ENCODE measurements around the gene TRIM24.

Gene TRIM24

DNA sequence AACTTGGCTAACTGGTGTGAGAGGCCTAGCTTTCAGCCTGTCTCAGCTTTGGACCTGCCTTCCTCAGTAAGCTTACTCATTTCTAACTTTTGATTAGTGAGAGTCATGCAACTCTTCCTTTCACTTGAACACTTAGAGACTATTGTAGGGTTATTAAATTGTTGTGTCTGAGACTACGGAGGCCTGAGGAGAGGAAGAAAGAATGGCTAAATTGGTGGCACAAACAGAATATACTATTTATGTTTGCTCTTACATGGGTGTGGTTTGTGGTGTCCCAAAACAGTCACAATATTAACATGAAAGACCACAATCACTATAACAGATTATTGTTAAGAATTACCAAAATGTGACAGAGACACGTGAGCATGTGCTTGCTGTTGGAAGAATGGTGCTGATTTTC is 82.1 kb downstream of the TRIM24 start:
- DNase-seq, result no peak

GRCh38 chr7:138543739-138544138 is 83.7 kb downstream of the TRIM24 start:
- no peak for DNase-seq

GRCh38 chr7:138545123-138545522 is 85.1 kb downstream of the TRIM24 start:
- no peak for DNase-seq

- no peak for DNase-seq
Measured at GRCh38 chr7:138546064-138546619, 86.1 kb downstream of the TRIM24 start.

DNA sequence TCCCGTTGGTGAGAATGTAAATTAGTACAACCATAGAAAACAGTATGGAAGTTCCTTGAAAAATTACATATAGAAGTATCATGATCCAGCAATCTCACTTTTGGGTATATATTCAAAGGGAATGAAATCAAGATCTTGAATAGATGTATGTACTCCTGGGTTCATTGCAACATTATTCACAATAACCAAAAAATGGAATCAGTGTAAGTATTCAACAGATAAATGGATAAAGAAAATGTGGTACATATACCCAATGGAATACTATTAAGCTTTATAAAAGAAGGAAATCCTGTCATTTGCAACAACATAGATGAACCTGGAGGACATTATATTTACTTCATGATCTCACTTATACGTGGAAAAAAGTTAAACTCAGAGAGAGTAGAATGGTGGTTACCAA is 86.8 kb downstream of the TRIM24 start:
- no peak for DNase-seq

DNA sequence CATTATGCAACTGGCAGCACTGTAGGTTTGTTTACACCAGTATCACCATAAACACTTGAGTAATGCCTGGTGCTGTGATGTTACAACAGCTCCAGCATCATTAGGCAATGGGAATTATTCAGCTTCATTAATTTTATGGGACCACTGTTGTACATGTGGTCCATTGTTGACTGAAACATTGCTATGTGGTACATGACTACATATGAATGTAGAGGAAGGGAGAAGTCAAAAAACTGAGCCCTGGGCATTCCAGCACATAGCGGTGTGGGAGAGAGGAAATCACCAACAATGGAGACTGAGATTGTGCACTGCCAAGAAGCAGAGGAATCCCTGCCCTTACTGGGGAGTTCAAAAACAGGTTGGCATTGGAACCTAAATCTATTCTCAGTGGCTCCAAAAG is 89.0 kb downstream of the TRIM24 start:
- no peak for DNase-seq

DNA sequence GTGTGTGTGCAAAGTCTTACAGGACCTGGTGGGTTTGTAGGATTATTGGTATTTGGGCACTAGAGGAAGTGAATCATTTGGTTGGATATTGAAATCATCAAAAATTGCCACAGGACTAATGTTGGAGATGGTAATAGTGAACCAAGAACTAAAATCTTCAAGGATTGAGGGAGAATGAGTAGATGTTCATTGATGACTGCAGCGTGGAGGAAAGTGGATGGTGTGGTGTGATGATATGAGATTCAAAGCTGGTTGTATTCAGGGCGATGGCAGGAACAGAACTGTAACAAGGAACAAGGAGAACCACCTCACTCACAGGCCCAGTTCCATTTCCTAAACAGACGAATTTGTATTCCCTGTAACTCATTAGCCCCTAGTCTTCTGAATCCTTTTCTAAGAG is 90.3 kb downstream of the TRIM24 start:
- no peak for DNase-seq

DNA sequence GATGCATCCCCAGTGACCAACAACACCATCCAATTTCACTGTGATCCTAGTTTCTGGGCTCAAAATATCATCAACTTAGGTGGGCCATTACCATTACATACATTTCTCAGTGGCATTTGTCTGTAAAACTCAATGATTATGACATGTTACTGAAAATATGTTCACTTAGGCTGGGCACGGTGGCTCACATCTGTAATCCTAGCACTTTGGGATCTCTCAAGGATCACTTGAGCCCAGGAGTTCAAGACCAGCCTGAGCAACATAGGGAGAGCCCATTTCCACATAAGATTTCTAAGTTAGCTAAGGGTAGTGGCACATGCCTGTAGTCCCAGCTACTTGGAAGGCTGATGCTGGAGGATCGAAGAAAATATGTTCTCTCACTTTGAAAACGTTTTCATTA is 91.0 kb downstream of the TRIM24 start:
- DNase-seq, result no peak

DNA sequence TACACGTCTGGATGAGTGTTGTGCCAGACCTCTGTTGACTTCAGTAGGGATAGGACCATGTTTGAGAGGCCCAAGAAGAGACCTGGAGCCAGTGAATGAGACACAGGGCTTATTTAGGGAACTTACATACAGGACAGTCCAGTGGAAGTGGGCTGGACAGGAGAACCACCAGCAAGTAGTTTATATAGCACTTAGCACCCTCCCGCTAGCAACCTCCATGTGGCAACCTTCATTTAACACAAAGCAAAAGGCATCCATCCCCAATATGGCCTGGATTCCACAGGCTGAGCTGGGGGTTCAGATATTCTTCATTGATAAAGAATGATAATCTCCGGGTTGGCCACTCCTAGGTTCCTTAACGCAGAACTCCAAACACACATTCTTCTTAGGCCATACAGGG is 93.7 kb downstream of the TRIM24 start:
- DNase-seq, result no peak

DNA sequence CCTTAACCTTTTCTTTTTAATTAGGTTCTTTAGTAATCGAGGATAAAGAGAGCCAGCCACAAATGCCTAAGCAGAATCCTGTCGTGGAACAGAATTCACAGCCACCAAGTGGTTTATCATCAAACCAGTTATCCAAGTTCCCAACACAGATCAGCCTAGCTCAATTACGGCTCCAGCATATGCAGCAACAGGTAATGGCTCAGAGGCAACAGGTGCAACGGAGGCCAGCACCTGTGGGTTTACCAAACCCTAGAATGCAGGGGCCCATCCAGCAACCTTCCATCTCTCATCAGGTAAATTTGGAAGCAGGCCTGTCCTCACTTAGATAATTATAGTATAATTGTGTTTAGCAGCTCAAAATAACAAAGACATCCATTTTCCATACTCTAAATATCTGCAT is 94.6 kb downstream of the TRIM24 start:
- DNase-seq, result no peak

DNA sequence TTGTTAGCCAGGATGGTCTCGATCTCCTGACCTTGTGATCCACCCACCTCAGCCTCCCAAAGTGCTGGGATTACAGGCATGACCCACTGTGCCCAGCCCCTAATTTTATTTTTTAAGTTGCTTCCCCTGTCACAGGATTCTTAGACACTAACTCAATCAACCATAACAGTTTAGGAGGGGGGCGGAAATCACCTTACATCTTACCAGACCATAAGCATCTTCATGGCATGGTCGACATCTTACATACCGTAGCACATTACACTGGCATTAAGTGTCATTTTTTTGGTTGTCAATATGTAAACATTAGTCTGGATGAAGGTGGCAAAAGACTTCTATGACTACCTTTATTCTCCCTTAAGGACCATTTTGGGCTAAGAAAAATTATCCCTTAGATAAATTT is 95.6 kb downstream of the TRIM24 start:
- DNase-seq, result no peak

- DNase-seq, result no peak
Measured at GRCh38 chr7:138556771-138557484, 96.9 kb downstream of the TRIM24 start.

DNA sequence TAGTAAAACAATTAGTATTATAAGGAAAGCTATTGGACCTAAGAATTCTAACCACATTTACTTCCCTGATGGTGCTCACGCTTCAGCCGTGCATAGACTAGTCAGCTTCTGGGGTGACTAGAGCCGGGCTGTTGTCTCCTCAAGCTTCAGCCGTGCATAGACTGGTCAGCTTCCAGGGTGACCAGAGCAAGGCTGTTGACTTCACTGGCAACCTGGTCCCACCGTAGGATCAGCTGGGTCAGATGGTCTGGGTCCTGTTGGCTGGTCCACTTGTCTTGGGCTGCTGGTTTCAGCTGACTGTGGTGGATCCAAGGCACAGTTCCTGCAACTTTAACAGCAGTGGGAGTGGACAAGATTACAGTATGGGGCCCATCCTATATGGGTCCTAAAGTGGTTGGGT is 99.4 kb downstream of the TRIM24 start:
- DNase-seq, result no peak

GRCh38 chr7:138563808-138564207 is 103.7 kb downstream of the TRIM24 start:
- DNase-seq, result no peak

DNA sequence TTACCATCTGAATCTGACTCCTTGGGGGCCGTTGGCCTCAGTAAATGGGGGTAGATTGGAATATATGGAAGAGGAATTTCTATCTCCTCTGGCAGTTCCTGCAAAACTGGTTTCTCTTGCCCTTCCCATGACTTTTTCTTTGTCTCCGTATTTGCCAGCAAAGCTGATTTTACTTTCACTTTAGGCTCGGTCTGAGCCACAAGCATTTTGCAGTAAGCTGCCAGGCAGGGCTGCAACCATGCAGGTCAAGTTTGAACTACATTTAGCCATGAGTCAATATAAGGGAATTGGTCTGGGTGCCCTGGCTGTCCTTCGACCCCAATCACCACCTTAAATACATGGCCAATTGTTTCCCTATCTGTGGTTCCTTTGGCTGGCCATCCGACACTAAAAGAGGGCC is 104.3 kb downstream of the TRIM24 start:
- DNase-seq, result no peak

GRCh38 chr7:138565071-138565450 is 105.0 kb downstream of the TRIM24 start:
- no peak for DNase-seq

DNA sequence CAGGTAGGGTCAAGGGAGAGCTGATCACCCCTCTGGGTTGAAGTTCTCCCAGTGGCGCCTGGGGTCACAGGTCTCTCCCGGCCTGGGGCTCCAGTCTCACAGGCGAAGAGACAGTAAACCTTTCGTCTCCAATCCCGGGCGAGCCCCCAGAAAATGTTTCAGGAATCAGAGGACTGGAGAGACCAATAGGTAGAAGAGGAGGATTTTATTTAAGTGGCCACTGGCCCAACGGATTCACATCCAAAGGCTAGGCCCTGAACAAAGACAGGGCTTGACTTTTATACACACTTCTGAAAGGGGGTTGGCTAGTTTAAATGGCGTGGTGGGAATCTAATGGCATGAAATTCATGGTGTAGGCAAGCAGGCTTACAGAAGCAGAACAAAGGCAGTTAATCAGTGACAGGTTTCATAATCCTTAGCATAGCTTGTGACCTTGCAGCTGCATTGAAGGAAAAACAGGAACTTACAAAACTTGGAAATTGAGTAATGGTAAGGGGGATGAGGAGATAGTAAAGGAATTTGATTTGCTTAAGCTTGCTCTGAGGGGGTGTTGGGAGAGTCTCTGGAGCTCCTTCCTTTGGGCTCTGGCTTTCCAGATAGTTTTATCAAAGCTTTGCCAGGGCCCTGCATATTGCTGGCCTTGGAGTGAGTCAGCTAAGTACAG is 105.5 kb downstream of the TRIM24 start:
- DNase-seq, result no peak

GRCh38 chr7:138568655-138569054 is 108.6 kb downstream of the TRIM24 start:
- DNase-seq, result no peak

GRCh38 chr7:138569418-138569817 is 109.4 kb downstream of the TRIM24 start:
- no peak for DNase-seq

DNA sequence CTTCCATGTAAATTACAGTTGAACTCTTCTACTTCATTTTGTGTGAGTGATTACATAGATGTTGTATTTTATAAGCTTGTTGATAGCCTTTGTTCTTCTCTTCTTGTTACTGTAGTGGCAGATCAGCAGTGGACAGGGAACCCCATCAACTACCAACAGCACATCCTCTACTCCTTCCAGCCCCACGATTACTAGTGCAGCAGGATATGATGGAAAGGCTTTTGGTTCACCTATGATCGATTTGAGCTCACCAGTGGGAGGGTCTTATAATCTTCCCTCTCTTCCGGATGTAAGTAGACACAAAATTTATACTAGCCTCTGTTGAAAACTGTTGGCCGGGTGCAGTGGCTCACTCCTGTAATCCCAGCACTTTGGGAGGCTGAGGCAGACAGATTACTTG is 110.7 kb downstream of the TRIM24 start:
- DNase-seq, result no peak

DNA sequence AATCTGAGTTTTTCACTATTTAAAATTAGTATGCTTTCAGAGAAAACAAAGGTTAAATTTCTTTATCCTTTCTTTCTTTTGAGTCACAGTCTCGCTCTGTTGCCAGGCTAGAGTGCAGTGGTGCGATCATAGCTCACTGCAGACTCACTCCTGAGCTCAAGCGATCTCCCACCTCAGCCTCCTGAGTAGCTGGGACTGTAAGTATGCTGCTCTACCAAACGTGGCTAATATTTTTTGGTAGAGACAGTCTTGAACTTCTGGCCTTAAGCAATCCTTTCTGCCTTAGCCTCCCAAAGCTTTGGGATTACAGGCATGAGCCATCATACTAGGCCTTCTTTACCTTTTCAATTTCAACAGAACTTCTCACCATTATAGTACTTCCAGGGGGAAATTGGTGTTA is 113.7 kb downstream of the TRIM24 start:
- no peak for DNase-seq

- no peak for DNase-seq
Measured at GRCh38 chr7:138575897-138576428, 115.9 kb downstream of the TRIM24 start.

GRCh38 chr7:138579136-138579535 is 119.1 kb downstream of the TRIM24 start:
- DNase-seq, result no peak

GRCh38 chr7:138579671-138580070 is 119.6 kb downstream of the TRIM24 start:
- no peak for DNase-seq
